HepG2 (cell line): Measurements from ENCODE around the gene EWSR1. TPM values are rescaled to one million over a fixed set of nuclear protein-coding genes. Genes with fewer than 3 reads are reported as not detected.
A peak's percentile ranks its signal among the peaks of the same experiment; 100 is the strongest.

Experiments
- EEA1 ChIP-seq: sonication (generic); formaldehyde crosslinking; IDR thresholded peaks from 2 replicates; pipeline ENCODE4 v1.5.1; 2020; ENCODE audit warnings: mild to moderate bottlenecking, missing genetic modification reagents, borderline replicate concordance
- GABPB1 ChIP-seq: IDR thresholded peaks from 2 replicates; pipeline ENCODE4 v1.6.1; 2016; ENCODE audit warnings: mild to moderate bottlenecking, missing genetic modification reagents, moderate library complexity, missing compliant biosample characterization
- HOXD1 ChIP-seq: sonication (generic); formaldehyde crosslinking; IDR thresholded peaks from 2 replicates; pipeline ENCODE4 v1.5.0; 2020; ENCODE audit warnings: missing genetic modification reagents
- SIN3A ChIP-seq: IDR thresholded peaks from 2 replicates; pipeline ENCODE4 v1.6.1; 2011; ENCODE audit warnings: low read depth, mild to moderate bottlenecking, control low read depth, low read length, borderline replicate concordance
- ZNF274 ChIP-seq: sonication (generic); formaldehyde crosslinking; IDR thresholded peaks from 2 replicates; pipeline ENCODE4 v1.5.1; 2020; ENCODE audit warnings: mild to moderate bottlenecking, missing genetic modification reagents
- ZNF292 ChIP-seq: sonication (generic); formaldehyde crosslinking; IDR thresholded peaks from 2 replicates; pipeline ENCODE4 v1.8.1; 2022; ENCODE audit warnings: mild to moderate bottlenecking, low read depth, missing genetic modification reagents, borderline replicate concordance
- ZSCAN22 ChIP-seq: sonication (generic); formaldehyde crosslinking; IDR thresholded peaks from 2 replicates; pipeline ENCODE4 v1.4.0; 2020; ENCODE audit warnings: mild to moderate bottlenecking, missing genetic modification reagents
- ZSCAN30 ChIP-seq: sonication (generic); formaldehyde crosslinking; IDR thresholded peaks from 2 replicates; pipeline ENCODE4 v1.5.0; 2020; ENCODE audit warnings: mild to moderate bottlenecking, missing genetic modification reagents
- polyA plus RNA-seq, 8 experiments: library from polyadenylated mRNA; depleted of rRNA in 3 of 8; stranded (reverse) in 7 of 8; unstranded in 1 of 8; fragments of >200 nt; fragmentation: Illumina TruSeq in 4 of 8; extraction: Trizol in 4 of 8; gene quantifications; 2 replicates each; pipeline versions ENCODE4 v1.2.1 to v1.2.3, GENCODE V29; 2011 to 2016; ENCODE audit warnings: low read depth in 4 of 8, missing spikeins in 1 of 8, mixed read lengths in 1 of 8; ENCODE audit not compliant: insufficient read depth in 1 of 8
- total RNA-seq, 5 experiments: library from RNA; depleted of rRNA; stranded (reverse); fragments of >200 nt; fragmentation: Illumina TruSeq; extraction: Trizol; gene quantifications; 2 replicates each; pipeline ENCODE4 v1.2.3, GENCODE V29; 2016; ENCODE audit warnings: low read depth in 1 of 5
- TF ChIP-seq, protein P1 (sequence below): sonication (generic); formaldehyde crosslinking; IDR thresholded peaks from 2 replicates; pipeline ENCODE4 v1.4.0; 2020; ENCODE audit warnings: missing genetic modification reagents
- TF ChIP-seq, protein P2 (sequence below): sonication (generic); formaldehyde crosslinking; IDR thresholded peaks from 2 replicates; pipeline ENCODE4 v1.4.0; 2020; ENCODE audit warnings: mild to moderate bottlenecking, low read depth, missing genetic modification reagents
- TF ChIP-seq, protein P3 (sequence below): sonication (generic); formaldehyde crosslinking; IDR thresholded peaks from 2 replicates; pipeline ENCODE4 v1.4.0; 2020; ENCODE audit warnings: missing genetic modification reagents
- TF ChIP-seq, protein P4 (sequence below): sonication (generic); formaldehyde crosslinking; IDR thresholded peaks from 2 replicates; pipeline ENCODE4 v1.5.1; 2020; ENCODE audit warnings: mild to moderate bottlenecking, missing genetic modification reagents, borderline replicate concordance

EWSR1 gene
- total and polyA plus RNA-seq, 2 of the 13 experiments (the other 11 are each of a cell fraction or from before 2014, with no cell fraction given), result 211 to 326 TPM

DNA sequence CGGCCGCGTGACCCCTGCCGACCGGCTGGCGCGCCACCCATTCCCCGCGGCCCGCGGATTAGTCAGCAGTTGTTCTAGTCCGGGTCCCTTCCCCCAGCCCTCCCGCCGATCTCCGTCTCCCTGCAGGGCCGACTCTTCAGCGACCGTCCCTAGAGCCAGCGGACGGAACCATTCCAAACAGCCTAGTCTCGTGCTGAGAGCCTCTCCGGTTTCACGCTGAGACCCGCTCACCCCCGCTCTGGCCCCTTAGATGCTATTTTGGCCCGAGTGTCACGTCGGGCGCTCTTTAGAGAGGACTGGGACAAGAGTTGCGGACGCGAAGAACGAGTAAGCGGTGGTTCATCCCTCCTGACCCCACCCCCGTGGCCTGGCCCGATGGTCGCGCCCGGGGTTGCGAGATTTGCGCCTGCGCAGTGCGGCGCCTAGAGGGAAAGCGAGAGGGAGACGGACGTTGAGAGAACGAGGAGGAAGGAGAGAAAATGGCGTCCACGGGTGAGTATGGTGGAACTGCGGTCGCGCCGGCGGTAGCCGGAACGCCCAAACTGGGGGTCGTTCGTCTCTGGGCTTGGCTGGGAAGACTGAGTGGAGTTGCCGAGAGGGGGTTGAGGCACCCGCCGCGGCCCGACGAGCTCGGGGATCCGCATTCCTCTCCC lies at the start of gene EWSR1, which contains the start of gene RHBDD3 (continued):
- TF ChIP-seq, protein P1, sequence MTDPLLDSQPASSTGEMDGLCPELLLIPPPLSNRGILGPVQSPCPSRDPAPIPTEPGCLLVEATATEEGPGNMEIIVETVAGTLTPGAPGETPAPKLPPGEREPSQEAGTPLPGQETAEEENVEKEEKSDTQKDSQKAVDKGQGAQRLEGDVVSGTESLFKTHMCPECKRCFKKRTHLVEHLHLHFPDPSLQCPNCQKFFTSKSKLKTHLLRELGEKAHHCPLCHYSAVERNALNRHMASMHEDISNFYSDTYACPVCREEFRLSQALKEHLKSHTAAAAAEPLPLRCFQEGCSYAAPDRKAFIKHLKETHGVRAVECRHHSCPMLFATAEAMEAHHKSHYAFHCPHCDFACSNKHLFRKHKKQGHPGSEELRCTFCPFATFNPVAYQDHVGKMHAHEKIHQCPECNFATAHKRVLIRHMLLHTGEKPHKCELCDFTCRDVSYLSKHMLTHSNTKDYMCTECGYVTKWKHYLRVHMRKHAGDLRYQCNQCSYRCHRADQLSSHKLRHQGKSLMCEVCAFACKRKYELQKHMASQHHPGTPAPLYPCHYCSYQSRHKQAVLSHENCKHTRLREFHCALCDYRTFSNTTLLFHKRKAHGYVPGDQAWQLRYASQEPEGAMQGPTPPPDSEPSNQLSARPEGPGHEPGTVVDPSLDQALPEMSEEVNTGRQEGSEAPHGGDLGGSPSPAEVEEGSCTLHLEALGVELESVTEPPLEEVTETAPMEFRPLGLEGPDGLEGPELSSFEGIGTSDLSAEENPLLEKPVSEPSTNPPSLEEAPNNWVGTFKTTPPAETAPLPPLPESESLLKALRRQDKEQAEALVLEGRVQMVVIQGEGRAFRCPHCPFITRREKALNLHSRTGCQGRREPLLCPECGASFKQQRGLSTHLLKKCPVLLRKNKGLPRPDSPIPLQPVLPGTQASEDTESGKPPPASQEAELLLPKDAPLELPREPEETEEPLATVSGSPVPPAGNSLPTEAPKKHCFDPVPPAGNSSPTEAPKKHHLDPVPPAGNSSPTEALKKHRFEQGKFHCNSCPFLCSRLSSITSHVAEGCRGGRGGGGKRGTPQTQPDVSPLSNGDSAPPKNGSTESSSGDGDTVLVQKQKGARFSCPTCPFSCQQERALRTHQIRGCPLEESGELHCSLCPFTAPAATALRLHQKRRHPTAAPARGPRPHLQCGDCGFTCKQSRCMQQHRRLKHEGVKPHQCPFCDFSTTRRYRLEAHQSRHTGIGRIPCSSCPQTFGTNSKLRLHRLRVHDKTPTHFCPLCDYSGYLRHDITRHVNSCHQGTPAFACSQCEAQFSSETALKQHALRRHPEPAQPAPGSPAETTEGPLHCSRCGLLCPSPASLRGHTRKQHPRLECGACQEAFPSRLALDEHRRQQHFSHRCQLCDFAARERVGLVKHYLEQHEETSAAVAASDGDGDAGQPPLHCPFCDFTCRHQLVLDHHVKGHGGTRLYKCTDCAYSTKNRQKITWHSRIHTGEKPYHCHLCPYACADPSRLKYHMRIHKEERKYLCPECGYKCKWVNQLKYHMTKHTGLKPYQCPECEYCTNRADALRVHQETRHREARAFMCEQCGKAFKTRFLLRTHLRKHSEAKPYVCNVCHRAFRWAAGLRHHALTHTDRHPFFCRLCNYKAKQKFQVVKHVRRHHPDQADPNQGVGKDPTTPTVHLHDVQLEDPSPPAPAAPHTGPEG (CRISPR knock-in tag), result 0 out of 2 replicates have a peak, but pooled peaks have one; percentile 22
- TF ChIP-seq ZNF292 (CRISPR knock-in tag) (no peak), EEA1 (CRISPR knock-in tag) (no peak), ZSCAN22 (CRISPR knock-in tag) (peak; percentile 48; the same call in 1 of the 2 replicates), ZNF274 (CRISPR knock-in tag) (peak; percentile 14; the same call in 1 of the 2 replicates), ZSCAN30 (no peak; the same call in 1 of the 2 replicates), SIN3A (0 out of 2 replicates have a peak, but pooled peaks have one; percentile 48), GABPB1 (CRISPR knock-in tag) (peak; percentile 64; the same call in 1 of the 2 replicates), HOXD1 (peak; percentile 46; the same call in 1 of the 2 replicates)
- TF ChIP-seq, protein P2, sequence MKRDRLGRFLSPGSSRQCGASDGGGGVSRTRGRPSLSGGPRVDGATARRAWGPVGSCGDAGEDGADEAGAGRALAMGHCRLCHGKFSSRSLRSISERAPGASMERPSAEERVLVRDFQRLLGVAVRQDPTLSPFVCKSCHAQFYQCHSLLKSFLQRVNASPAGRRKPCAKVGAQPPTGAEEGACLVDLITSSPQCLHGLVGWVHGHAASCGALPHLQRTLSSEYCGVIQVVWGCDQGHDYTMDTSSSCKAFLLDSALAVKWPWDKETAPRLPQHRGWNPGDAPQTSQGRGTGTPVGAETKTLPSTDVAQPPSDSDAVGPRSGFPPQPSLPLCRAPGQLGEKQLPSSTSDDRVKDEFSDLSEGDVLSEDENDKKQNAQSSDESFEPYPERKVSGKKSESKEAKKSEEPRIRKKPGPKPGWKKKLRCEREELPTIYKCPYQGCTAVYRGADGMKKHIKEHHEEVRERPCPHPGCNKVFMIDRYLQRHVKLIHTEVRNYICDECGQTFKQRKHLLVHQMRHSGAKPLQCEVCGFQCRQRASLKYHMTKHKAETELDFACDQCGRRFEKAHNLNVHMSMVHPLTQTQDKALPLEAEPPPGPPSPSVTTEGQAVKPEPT (CRISPR knock-in tag), result no peak; the same call in 1 of the 2 replicates
- TF ChIP-seq, protein P3, sequence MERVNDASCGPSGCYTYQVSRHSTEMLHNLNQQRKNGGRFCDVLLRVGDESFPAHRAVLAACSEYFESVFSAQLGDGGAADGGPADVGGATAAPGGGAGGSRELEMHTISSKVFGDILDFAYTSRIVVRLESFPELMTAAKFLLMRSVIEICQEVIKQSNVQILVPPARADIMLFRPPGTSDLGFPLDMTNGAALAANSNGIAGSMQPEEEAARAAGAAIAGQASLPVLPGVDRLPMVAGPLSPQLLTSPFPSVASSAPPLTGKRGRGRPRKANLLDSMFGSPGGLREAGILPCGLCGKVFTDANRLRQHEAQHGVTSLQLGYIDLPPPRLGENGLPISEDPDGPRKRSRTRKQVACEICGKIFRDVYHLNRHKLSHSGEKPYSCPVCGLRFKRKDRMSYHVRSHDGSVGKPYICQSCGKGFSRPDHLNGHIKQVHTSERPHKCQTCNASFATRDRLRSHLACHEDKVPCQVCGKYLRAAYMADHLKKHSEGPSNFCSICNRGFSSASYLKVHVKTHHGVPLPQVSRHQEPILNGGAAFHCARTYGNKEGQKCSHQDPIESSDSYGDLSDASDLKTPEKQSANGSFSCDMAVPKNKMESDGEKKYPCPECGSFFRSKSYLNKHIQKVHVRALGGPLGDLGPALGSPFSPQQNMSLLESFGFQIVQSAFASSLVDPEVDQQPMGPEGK (CRISPR knock-in tag), result peak; percentile 25; the same call in 1 of the 2 replicates
- TF ChIP-seq, protein P4, sequence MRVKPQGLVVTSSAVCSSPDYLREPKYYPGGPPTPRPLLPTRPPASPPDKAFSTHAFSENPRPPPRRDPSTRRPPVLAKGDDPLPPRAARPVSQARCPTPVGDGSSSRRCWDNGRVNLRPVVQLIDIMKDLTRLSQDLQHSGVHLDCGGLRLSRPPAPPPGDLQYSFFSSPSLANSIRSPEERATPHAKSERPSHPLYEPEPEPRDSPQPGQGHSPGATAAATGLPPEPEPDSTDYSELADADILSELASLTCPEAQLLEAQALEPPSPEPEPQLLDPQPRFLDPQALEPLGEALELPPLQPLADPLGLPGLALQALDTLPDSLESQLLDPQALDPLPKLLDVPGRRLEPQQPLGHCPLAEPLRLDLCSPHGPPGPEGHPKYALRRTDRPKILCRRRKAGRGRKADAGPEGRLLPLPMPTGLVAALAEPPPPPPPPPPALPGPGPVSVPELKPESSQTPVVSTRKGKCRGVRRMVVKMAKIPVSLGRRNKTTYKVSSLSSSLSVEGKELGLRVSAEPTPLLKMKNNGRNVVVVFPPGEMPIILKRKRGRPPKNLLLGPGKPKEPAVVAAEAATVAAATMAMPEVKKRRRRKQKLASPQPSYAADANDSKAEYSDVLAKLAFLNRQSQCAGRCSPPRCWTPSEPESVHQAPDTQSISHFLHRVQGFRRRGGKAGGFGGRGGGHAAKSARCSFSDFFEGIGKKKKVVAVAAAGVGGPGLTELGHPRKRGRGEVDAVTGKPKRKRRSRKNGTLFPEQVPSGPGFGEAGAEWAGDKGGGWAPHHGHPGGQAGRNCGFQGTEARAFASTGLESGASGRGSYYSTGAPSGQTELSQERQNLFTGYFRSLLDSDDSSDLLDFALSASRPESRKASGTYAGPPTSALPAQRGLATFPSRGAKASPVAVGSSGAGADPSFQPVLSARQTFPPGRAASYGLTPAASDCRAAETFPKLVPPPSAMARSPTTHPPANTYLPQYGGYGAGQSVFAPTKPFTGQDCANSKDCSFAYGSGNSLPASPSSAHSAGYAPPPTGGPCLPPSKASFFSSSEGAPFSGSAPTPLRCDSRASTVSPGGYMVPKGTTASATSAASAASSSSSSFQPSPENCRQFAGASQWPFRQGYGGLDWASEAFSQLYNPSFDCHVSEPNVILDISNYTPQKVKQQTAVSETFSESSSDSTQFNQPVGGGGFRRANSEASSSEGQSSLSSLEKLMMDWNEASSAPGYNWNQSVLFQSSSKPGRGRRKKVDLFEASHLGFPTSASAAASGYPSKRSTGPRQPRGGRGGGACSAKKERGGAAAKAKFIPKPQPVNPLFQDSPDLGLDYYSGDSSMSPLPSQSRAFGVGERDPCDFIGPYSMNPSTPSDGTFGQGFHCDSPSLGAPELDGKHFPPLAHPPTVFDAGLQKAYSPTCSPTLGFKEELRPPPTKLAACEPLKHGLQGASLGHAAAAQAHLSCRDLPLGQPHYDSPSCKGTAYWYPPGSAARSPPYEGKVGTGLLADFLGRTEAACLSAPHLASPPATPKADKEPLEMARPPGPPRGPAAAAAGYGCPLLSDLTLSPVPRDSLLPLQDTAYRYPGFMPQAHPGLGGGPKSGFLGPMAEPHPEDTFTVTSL (CRISPR knock-in tag), result peak; percentile 35; the same call in 1 of the 2 replicates
